K562 (cell line): ENCODE data around the gene MTOR. TPM values are rescaled to one million over a fixed set of nuclear protein-coding genes. Genes with fewer than 3 reads are reported as not detected.

Experiments
- CHD7 ChIP-seq: fragments of 200-600 bp; sonication (generic); IDR thresholded peaks from one replicate; pipeline ENCODE4 v1.6.1; 2012; ENCODE audit warnings: mild to moderate bottlenecking, low read depth, low read length, inconsistent platforms
- ZNF282 ChIP-seq: sonication (generic); formaldehyde crosslinking; IDR thresholded peaks from 2 replicates; pipeline ENCODE4 v1.8.1; 2023; ENCODE audit warnings: missing genetic modification reagents
- ZNF407 ChIP-seq: fragments of 450-650 bp; IDR thresholded peaks from 2 replicates; pipeline ENCODE4 v1.6.1; 2016; ENCODE audit warnings: low read depth
- polyA plus RNA-seq, 8 experiments: library from polyadenylated mRNA; depleted of rRNA in 4 of 8; stranded (reverse) in 5 of 8; unstranded in 3 of 8; fragments of >200 nt; fragmentation: Nextera tagmentation in 2 of 8; fragmentation: Illumina TruSeq in 1 of 8; extraction: Ambion mirVana in 2 of 8; extraction: Trizol in 1 of 8; gene quantifications; 2 replicates each; pipeline versions ENCODE4 v1.2.1 to v1.2.3, GENCODE V29; 2011 to 2014; ENCODE audit warnings: inconsistent platforms in 1 of 8, missing spikeins in 1 of 8
- total RNA-seq, 7 experiments: library from RNA; depleted of rRNA in 6 of 7; stranded (reverse); fragments of >200 nt in 6 of 7; fragmentation: Illumina TruSeq in 2 of 7; extraction: Trizol in 2 of 7; gene quantifications; 2 replicates each; pipeline versions ENCODE4 v1.2.1 to v1.2.3, GENCODE V29; 2011 to 2021; ENCODE audit warnings: low replicate concordance in 1 of 7

Gene MTOR
- total and polyA plus RNA-seq, 9 of the 15 experiments (the other 6 are each of a cell fraction or from before 2014, with no cell fraction given): 11.4 to 71.4 (median 52.2) TPM

GRCh38 chr1:11262171-11263049, at the start of gene MTOR (continued):
- no peak for TF ChIP-seq ZNF407
- no peak for TF ChIP-seq ZNF282
- no peak for TF ChIP-seq CHD7
